GM08714 (cell line): Measurements from ENCODE around the gene TCP11.
"Not testable (repeated sequence)": the region's sequence is repeated elsewhere in the genome, so short reads cannot be mapped to it uniquely, and the experiment has no call there.

Experiments
- H3K4me3 ChIP-seq: fragments of 200-500 bp; sonication (Bioruptor generic); 2 replicates; pipeline ENCODE4 v1.5.1; 2014; ENCODE audit warnings: mild to moderate bottlenecking, low read length, inconsistent platforms
- ZNF274 ChIP-seq: IDR thresholded peaks from 2 replicates; pipeline ENCODE4 v1.6.1; 2012; ENCODE audit warnings: mild to moderate bottlenecking, low read depth, low read length

TCP11 gene

DNA sequence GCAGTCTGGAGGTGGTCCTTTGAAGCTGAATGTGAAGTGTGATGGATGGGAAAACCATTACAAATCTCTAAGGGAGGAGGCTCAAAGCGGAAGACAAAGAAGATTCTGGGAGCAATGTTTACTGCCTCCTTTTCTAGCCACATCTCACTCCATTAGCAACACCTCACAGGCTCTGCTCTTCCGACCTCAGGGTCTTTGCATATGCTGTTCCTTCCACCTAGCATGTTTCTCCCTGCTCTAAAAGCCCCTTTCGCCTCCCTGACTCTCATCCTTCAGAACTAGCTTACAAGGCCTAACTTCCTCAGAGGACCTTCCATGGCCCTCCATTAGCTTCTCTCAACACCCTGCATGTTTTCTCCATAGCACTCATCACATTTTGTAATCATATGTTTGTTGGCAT, 4.6 kb upstream of the TCP11 start:
- no peak for TF ChIP-seq ZNF274

DNA sequence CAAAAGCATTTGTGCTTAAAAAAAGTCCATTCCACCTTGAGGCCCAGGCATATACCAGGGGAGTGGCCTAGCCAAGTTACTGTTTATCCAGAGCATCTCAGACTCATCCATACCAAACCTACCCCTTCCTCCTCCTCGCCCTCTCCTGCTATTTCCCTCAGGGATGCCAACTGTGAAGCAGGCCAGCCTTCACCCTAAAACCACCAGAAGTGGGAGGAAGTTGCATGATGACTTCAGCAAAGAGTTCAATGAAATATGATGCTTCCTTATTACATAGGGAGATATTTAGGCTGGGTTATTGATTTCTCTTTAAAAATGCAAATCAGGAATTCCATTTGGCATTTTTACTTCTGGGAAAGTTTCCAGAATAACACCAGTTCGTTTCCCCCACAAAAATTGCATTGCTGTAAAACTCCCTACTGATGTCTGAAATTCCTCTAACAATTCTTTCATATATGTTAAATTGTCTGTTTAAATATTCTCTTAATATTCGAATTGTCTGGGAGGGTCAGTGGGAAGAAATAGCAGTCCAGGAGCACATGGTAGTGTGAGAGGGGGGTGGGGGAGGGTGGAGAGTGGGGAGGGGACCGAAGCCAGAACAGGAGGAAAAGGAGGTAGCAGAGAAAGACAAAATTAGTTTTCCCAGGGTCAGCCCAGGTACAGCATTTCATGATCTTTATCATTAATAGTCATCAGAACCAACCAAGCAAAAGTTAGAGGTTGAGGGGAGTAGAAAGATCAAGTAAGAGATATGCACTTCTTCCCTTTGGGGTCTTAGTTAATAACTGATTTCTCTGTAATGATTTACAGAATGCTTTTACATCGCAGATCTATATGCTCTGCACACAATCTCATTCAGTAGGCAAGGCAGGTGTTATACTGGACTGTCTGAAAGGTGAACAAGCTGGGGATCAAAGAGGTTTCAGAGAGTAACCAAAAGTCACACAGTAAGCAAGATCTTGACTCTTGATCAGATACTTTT, 1.7 kb upstream of the TCP11 start:
- no peak for TF ChIP-seq ZNF274
- no peak overlapping the region for H3K4me3 ChIP-seq

More for the DNA sequence above, 4.6 kb upstream of the TCP11 start:
- H3K4me3 ChIP-seq, result no peak overlapping the region

DNA sequence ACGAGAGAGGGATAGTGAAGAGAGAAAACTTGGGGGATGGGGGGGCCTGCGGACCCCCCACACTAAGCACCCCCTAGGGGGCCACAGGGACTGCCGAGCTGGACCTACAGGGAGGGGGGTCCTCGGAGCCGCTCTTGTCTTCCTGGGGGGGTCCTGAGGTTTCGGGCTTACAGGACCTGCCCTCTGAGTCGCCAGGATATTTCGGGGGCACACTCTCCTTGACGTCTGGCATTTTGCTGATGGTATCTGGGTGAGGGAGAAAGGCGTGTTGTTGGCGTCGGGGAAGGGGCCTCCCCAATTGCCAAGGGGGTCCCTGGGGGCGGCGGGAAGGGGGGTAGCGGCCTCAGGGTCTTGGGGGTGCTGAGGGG, 516 bp downstream of the TCP11 start:
- H3K4me3 ChIP-seq, result no peak overlapping the region
- TF ChIP-seq ZNF274, result no peak

DNA sequence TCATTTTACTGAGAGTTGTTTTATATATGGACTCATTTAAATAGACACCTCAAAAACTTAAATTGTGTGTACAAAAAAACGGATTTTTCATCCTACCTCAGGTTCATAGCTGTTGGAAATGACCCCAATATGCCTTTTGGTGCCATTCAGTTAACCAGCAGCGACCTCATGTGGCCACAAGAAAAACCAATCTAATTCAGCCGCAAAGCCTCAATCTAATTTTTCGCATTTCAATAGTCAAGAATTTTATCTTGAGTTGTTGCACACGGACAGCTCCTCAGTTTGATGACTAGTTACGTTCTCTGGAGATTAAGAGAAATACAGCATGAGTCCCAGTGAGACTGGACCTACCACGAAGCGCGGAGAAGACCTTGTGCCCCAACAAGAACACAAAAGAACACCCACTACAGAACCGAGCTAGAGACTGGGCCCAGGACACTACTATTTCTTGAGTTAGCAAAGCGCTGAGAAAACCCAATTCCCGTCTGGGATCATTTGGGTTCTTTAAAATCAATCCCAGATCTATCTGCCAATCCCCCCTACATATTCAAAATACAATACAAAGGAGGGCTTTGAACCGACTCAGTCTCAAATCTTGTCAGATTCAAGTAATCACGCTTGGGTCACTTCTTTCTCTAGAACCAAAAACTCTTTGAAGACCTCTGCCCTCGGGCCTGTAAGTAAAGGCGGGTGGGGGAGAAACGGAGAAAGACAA, 1.1 kb downstream of the TCP11 start:
- H3K4me3 ChIP-seq, result no peak overlapping the region
- TF ChIP-seq ZNF274, result no peak

DNA sequence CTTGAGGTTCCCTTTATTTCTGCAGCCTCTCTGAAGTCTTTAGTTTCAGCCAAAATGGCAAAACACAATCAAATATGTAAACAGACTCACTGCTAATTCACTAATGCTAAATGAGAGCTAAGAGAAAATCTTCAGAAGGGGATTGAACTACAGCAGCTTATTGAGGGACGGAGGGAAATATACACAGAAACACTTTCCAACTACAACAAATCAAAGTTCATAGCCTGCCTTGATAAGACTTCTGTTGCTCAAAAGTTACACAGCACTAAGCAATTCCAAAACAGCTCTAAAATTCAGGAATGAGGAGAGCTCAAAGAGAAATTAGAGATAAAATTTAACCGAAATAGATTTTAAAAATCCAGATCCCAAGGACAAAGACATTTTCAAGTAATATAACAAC, 1.7 kb downstream of the TCP11 start:
- no peak for TF ChIP-seq ZNF274

DNA sequence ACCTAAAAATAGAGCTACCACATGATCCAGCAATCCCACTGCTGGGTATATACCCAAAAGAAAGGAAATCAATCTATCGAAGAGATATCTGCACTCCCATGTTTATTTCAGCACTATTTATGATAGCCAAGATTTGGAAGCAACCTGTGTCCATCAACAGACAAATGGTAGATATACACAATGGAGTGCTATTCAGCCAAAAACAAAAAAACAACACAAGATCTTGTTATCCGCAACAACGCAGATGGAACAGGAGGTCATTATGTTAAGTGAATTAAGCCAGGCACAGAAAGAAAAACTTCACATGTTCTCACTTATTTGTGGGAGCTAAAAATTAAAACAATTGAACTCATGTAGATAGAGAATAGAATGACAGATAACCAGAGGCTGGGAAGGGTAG, 2.9 kb downstream of the TCP11 start:
- not testable (repeated sequence) for H3K4me3 ChIP-seq

More for the DNA sequence above, 1.7 kb downstream of the TCP11 start:
- H3K4me3 ChIP-seq, result no peak overlapping the region

DNA sequence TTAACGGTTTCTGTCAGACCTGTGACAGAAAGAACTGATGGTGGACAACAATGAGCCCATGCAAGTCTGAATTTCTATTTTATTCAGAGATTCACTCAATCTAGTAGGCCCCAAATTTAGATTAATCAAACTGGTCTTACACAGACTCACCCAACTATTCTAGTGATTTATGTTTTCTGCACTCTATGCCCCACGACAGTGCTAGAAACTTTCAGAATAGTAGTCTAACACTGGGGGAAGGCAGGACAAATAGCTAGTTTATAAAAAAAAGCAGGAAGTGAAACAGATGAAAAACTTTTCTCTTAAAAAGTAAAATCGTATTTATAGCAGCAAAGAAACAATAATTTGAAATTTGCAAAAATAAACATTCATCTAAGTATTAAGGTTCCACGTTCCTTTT, 5.0 kb downstream of the TCP11 start:
- H3K4me3 ChIP-seq, result no peak overlapping the region
- no peak for TF ChIP-seq ZNF274

DNA sequence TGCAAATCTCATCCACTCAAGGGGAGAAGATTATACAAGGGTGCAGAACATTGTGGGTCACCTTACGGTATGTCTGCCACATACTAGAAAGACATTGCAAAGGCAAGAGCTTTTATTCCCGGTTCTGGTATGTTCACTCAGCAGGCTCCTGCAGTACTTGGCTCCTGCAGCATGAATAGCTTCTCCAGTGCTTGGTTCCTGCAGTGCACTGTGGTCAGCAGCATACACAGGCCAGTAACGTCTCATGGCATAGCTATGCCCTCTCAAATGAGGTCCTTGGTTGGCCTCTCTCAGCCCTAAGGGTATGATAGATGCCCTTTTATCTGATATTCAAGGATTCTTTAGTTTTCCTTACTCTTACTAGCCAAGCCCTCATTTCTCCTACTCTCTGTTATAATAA, 12.6 kb downstream of the TCP11 start:
- no peak for TF ChIP-seq ZNF274
- no peak overlapping the region for H3K4me3 ChIP-seq

DNA sequence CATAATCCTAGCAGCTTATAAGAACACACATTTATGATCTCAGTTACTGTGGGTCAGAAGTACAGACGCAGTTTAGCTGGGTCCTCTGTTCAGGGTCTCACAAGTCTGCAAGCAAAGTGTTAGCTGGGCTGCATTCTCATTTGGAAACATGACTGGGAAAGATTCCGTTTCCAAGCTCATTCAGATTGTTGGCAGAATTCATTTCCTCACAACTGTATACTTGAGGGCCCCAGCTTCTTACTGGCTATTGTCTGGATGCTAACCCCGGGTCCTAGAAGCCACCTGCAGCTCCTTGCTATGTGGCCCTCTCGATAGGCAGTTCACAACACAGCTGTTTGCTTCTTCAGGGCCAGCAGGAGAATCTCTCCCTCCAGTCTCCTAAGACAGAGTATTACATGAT, 13.1 kb downstream of the TCP11 start:
- H3K4me3 ChIP-seq, result no peak overlapping the region
- TF ChIP-seq ZNF274, result no peak

DNA sequence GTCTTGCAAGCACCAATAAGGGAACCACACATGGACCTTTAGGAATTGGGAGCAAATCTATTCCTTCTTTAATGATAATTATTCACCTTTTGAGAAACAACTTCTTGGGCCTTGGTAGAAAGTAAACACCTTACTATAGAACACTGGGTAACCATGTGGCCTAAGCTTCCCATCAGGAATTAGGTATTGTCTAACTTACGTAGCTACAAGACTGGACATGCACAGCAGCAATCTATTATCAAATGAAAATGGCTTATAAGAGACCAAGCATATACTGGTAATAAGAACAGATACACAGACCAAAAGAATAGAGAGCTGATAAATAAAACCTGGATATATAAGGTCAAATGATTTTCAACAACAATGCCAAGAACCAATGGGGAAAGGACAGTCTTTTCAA, 16.8 kb downstream of the TCP11 start:
- no peak overlapping the region for H3K4me3 ChIP-seq
- TF ChIP-seq ZNF274, result no peak

DNA sequence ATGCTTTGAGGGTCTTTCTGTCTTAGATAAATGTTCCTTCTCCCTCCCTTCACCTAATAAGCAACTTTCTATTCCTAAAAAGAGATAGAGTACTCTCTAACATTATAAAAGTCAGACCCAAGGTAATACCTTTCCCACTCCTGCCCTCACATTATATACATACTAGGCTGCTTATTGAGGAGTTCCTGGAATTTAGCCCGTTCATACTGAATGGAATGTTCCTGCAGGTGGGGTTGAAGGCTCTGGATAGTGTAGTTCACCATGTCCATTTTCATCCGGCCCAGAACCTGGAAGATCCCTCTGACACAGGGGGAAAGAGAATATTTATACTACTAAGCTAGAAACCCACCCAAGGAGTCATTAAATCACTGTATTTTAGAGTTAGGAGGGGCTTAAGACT, 20.4 kb downstream of the TCP11 start:
- no peak overlapping the region for H3K4me3 ChIP-seq
- TF ChIP-seq ZNF274, result no peak

DNA sequence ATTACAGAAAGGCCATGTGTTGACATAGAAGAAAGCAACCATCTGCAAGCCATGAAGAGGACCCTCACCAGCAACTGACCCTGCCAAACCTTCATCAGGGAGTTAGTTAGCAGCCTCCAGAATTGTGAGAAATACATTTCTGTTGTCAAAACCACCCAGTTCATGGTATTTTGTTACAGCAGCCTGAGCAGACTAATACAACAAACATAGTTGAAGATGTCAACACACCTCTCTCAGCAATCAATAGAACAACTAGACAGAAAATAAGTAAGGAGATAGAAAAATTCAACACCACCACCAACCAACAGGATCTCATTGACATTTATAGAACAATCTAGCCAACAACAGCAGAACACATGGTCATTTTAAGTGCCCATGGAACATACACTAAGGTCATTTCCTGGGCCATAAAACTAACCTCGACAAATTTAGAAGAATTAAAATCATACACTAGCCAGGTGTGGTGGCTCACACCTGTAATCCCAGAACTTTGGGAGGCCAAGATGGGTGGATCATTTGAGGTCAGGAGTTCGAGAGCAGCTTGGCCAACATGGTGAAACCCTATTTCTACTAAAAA, 32.7 kb downstream of the TCP11 start:
- H3K4me3 ChIP-seq, result no peak overlapping the region
- TF ChIP-seq ZNF274, result no peak

DNA sequence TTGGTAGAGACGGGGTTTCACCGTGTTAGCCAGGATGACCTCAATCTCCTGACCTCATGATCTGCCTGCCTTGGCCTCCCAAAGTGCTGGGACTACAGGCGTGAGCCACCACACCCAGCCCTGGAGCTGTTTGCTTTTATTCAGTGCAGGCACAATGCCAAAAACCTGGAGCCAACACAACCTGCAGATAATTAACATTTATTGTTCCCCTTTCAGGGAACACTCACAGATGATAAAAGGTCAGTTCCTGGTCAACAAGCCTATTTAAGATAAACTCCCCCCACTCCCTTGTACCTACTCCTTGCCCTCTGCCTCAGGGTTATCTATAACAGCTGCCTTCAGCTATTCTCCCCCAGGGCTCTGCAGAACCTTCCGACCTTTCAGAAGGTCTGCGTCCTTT, 33.4 kb downstream of the TCP11 start:
- not testable (repeated sequence) for H3K4me3 ChIP-seq

DNA sequence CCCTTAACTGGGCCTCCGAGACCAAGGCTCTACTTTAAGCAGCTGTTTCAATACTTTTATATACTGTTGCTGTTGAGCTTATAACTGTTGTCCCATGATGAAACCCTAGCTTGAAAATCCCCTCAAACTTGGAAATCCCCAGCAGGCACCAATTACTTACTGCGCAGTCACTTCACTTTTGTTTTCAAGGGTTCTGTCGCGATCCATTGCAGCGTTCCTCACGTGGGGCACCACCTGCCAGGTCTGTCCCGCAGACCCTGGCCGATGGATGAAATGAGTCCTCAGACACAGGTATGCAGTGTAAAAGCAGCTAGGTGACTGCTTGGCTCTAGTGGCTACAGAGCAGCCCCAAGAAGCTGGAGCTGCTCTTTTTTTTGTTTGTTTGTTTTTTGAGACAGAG, 33.9 kb downstream of the TCP11 start:
- not testable (repeated sequence) for H3K4me3 ChIP-seq

DNA sequence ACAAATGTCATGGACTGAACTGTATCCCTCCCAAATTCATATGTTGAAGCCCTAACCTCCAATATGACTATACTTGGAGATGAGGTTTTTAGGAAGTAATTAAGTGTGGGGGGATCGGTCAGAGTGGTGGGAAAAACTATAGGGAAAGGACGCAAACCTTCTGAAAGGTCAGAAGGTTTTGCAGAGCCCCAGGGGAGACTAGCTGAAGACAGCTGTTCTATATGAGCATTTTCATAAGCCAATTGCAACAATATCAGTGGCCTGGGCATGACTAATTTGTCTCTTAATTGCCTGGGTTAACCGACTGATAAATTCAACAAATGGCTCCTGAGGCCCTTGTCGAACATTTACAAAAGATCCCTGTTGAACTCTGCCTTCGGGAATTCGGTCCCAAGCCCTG, 35.1 kb downstream of the TCP11 start:
- H3K4me3 ChIP-seq, result not testable (repeated sequence)
